Suprapubic skin (tissue), 4 donors: ENCODE measurements around the gene ANO4. TPM values are rescaled to one million over a fixed set of nuclear protein-coding genes. Genes with fewer than 3 reads are reported as not detected.

Source experiments
- DNase-seq, 2 donors: peaks; one replicate each; pipeline ENCODE4 v3.0.0-alpha.2; 2019; ENCODE audit warnings: low spot score in 2 of 2
- H3K27ac ChIP-seq: fragments of 200-600 bp; sonication (generic); one replicate; pipeline ENCODE4 v1.5.1; 2019
- H3K27me3 ChIP-seq: fragments of 200-600 bp; sonication (generic); one replicate; pipeline ENCODE4 v1.5.1; 2019
- H3K36me3 ChIP-seq: fragments of 200-600 bp; sonication (generic); one replicate; pipeline ENCODE4 v1.5.1; 2019
- H3K4me1 ChIP-seq: fragments of 200-600 bp; sonication (generic); one replicate; pipeline ENCODE4 v1.5.1; 2019
- H3K4me3 ChIP-seq: fragments of 200-600 bp; sonication (generic); one replicate; pipeline ENCODE4 v1.5.1; 2019; ENCODE audit warnings: mild to moderate bottlenecking
- H3K9me3 ChIP-seq: fragments of 200-600 bp; sonication (generic); one replicate; pipeline ENCODE4 v1.5.1; 2019
- CTCF ChIP-seq, 2 donors: fragments of 200-600 bp in 1 of 2; fragments of 450-650 bp in 1 of 2; sonication (generic) in 1 of 2; IDR thresholded peaks; one replicate each; pipeline ENCODE4 v1.5.1; 2016 to 2019; ENCODE audit warnings: antibody characterized with exemption in 2 of 2, mild to moderate bottlenecking in 1 of 2, moderate library complexity in 1 of 2
- EP300 ChIP-seq: sonication (generic); formaldehyde crosslinking; IDR thresholded peaks from one replicate; pipeline ENCODE4 v1.6.1; 2017; ENCODE audit warnings: antibody characterized with exemption
- POLR2A ChIP-seq, 2 donors: fragments of 450-650 bp; IDR thresholded peaks; one replicate each; pipeline ENCODE4 v1.6.1; 2017; ENCODE audit warnings: antibody characterized with exemption in 2 of 2, mild to moderate bottlenecking in 2 of 2, moderate library complexity in 2 of 2
- POLR2AphosphoS5 ChIP-seq, 3 donors: sonication (generic); formaldehyde crosslinking; IDR thresholded peaks; one replicate each; pipeline ENCODE4 v1.6.1; 2017; ENCODE audit warnings: antibody characterized with exemption in 3 of 3
- WGBS: methylation state at CpG from one replicate; pipeline ENCODE4 v1.1.5; 2018; 5-methylcytosine and 5-hydroxymethylcytosine counted together
- total RNA-seq, 4 donors: library from RNA; depleted of rRNA; stranded (reverse); fragments of >200 nt; gene quantifications; one replicate each; pipeline ENCODE4 v1.1.0, GENCODE V29; 2016

Gene ANO4
- total RNA-seq, 4 donors from 2014 or later = 0.30 to 1.2 TPM; not detected in 2

GRCh38 chr12:100942984-100943749, 148.6 kb downstream of the ANO4 start:
- H3K27ac ChIP-seq = no peak overlapping the region
- 68% methylated on average over 5 of the region's 5 CpGs for WGBS
- no peak overlapping the region for H3K4me3 ChIP-seq
- H3K9me3 ChIP-seq = no peaks in the 10 kb centered on the region
- H3K4me1 ChIP-seq = no peaks in the 10 kb centered on the region
- no peaks in the 10 kb centered on the region for H3K27me3 ChIP-seq
- no peaks in the 10 kb centered on the region for H3K36me3 ChIP-seq
- no peak for TF ChIP-seq CTCF (IDR thresholded peaks at IDR 0.05)
- no peak for TF ChIP-seq POLR2A (IDR thresholded peaks at IDR 0.05)
- no peak for TF ChIP-seq POLR2AphosphoS5 (IDR thresholded peaks at IDR 0.05)
- no peak for TF ChIP-seq EP300
- no peak for DNase-seq

- TF ChIP-seq POLR2AphosphoS5 (IDR thresholded peaks at IDR 0.05) (no peak), CTCF (IDR thresholded peaks at IDR 0.05) (no peak), EP300 (no peak), POLR2A (IDR thresholded peaks at IDR 0.05) (no peak)
- Histone ChIP-seq H3K27me3 (no peaks in the 10 kb centered on the region), H3K27ac (no peak overlapping the region), H3K9me3 (no peaks in the 10 kb centered on the region), H3K36me3 (no peaks in the 10 kb centered on the region), H3K4me3 (no peak overlapping the region), H3K4me1 (no peaks in the 10 kb centered on the region)
- WGBS = 100% methylated on average over 1 of the region's 1 CpG
- no peak for DNase-seq
These were observed 157.2 kb downstream of the ANO4 start for GRCh38 chr12:100951756-100952155.

- Histone ChIP-seq H3K27ac (no peak overlapping the region), H3K27me3 (no peaks in the 10 kb centered on the region), H3K4me1 (no peaks in the 10 kb centered on the region), H3K36me3 (no peaks in the 10 kb centered on the region), H3K9me3 (no peaks in the 10 kb centered on the region), H3K4me3 (no peak overlapping the region)
- no peak for DNase-seq
- no peak for TF ChIP-seq POLR2AphosphoS5 (IDR thresholded peaks at IDR 0.05)
- no peak for TF ChIP-seq EP300
- TF ChIP-seq CTCF (IDR thresholded peaks at IDR 0.05) = no peak
- no peak for TF ChIP-seq POLR2A (IDR thresholded peaks at IDR 0.05)
These were observed 158.6 kb downstream of the ANO4 start for GRCh38 chr12:100953217-100953616.

- H3K4me3 ChIP-seq = no peak overlapping the region
- H3K36me3 ChIP-seq = no peaks in the 10 kb centered on the region
- H3K4me1 ChIP-seq = no peaks in the 10 kb centered on the region
- DNase-seq = no peak
- H3K27ac ChIP-seq = no peak overlapping the region
- 56% methylated on average over 2 of the region's 2 CpGs for WGBS
- no peaks in the 10 kb centered on the region for H3K27me3 ChIP-seq
- no peaks in the 10 kb centered on the region for H3K9me3 ChIP-seq
- TF ChIP-seq POLR2AphosphoS5 (IDR thresholded peaks at IDR 0.05) (no peak), CTCF (IDR thresholded peaks at IDR 0.05) (no peak), EP300 (no peak), POLR2A (IDR thresholded peaks at IDR 0.05) (no peak)
These were observed 159.1 kb downstream of the ANO4 start for GRCh38 chr12:100953677-100954076.

- H3K4me1 ChIP-seq = no peaks in the 10 kb centered on the region
- DNase-seq = no peak
These were observed 159.5 kb downstream of the ANO4 start for GRCh38 chr12:100954118-100954517.

More at GRCh38 chr12:100954118-100954517, 159.5 kb downstream of the ANO4 start:
- Histone ChIP-seq H3K27ac (no peak overlapping the region), H3K9me3 (no peaks in the 10 kb centered on the region), H3K4me3 (no peak overlapping the region), H3K36me3 (no peaks in the 10 kb centered on the region), H3K27me3 (no peaks in the 10 kb centered on the region)
- TF ChIP-seq EP300 (no peak), CTCF (IDR thresholded peaks at IDR 0.05) (no peak), POLR2A (IDR thresholded peaks at IDR 0.05) (no peak), POLR2AphosphoS5 (IDR thresholded peaks at IDR 0.05) (no peak)
- WGBS = 95% methylated on average over 3 of the region's 3 CpGs
